Colonic mucosa (tissue), 4 donors: ENCODE results near the gene PINK1. TPM values are rescaled to one million over a fixed set of nuclear protein-coding genes. Genes with fewer than 3 reads are reported as not detected.
"Not testable (repeated sequence)": the region's sequence is repeated elsewhere in the genome, so short reads cannot be mapped to it uniquely, and the experiment has no call there.

ENCODE experiments used
- DNase-seq: peaks from one replicate; pipeline ENCODE4 v3.0.0-alpha.2; 2020
- H3K27ac ChIP-seq: fragments of 200-600 bp; one replicate; pipeline ENCODE4 v1.8.0; 2021
- H3K27me3 ChIP-seq: fragments of 200-600 bp; one replicate; pipeline ENCODE4 v1.8.0; 2021
- H3K36me3 ChIP-seq: fragments of 200-600 bp; one replicate; pipeline ENCODE4 v1.8.0; 2021
- H3K4me1 ChIP-seq: fragments of 200-600 bp; one replicate; pipeline ENCODE4 v1.8.0; 2021; ENCODE audit warnings: mild to moderate bottlenecking
- H3K4me3 ChIP-seq: fragments of 200-600 bp; one replicate; pipeline ENCODE4 v1.8.0; 2021
- H3K9ac ChIP-seq, 2 donors: one replicate each; pipeline ENCODE4 v1.7.0; 2013; ENCODE audit warnings: control low read depth in 2 of 2, low read depth in 2 of 2, low read length in 2 of 2
- H3K9me3 ChIP-seq: fragments of 200-600 bp; one replicate; pipeline ENCODE4 v1.8.0; 2021
- intact Hi-C: fragments of 100-400 bp; cut with DNase I; formaldehyde crosslinking; loops from one replicate; pipeline ENCODE4 v1.14.1; 2022
- total RNA-seq, 2 donors: library from RNA; stranded (reverse); fragmentation: NEBNext Ultra II Directional in 1 of 2; extraction: Animal tissue kit (Norgen Biotek cat#: 25700) in 1 of 2; gene quantifications; one replicate each; pipeline ENCODE4 v1.2.1, GENCODE V29; 2021
- TF ChIP-seq, protein P1 (sequence below): fragments of 200-600 bp; IDR thresholded peaks from one replicate; pipeline ENCODE4 v1.8.0; 2022; ENCODE audit warnings: antibody characterized with exemption, mild to moderate bottlenecking
- donor health status: healthy.
- donor health status: DM: no; HTN: no; CAD: no.
- donor health status: DM: no; HTN: no; CAD: no.

Gene PINK1
- total RNA-seq, 2 donors from 2014 or later: 49.7 to 119 TPM

DNA sequence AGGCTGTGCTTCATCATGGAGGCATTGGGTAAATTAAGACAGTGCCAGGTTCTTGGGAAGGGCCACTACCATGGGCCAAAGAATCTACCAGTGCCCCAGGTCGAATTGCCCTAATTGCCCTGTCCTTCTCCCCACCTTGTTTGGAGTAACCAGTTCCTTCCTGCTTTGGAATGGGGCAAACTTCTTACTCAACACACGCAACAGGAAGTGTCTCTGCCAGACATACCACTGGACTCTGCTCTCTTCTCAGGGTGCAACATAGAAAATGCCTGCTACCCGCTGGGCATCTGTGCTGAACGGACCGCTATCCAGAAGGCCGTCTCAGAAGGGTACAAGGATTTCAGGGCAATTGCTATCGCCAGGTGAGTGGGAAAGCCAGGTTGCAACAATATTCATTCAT, 28.6 kb upstream of the PINK1 start:
- no peak overlapping the region for H3K9ac ChIP-seq
- H3K27ac ChIP-seq: peak overlapping the region; percentile 44
- no peaks in the 10 kb centered on the region for H3K9me3 ChIP-seq
- H3K4me1 ChIP-seq: peaks cover 7% of the 10 kb centered on the region
- TF ChIP-seq, protein P1, sequence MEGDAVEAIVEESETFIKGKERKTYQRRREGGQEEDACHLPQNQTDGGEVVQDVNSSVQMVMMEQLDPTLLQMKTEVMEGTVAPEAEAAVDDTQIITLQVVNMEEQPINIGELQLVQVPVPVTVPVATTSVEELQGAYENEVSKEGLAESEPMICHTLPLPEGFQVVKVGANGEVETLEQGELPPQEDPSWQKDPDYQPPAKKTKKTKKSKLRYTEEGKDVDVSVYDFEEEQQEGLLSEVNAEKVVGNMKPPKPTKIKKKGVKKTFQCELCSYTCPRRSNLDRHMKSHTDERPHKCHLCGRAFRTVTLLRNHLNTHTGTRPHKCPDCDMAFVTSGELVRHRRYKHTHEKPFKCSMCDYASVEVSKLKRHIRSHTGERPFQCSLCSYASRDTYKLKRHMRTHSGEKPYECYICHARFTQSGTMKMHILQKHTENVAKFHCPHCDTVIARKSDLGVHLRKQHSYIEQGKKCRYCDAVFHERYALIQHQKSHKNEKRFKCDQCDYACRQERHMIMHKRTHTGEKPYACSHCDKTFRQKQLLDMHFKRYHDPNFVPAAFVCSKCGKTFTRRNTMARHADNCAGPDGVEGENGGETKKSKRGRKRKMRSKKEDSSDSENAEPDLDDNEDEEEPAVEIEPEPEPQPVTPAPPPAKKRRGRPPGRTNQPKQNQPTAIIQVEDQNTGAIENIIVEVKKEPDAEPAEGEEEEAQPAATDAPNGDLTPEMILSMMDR: no peak
- intact Hi-C loops: no loop called here
- H3K27me3 ChIP-seq: no peaks in the 10 kb centered on the region
- DNase-seq: peak; percentile 40
- H3K4me3 ChIP-seq: no peak overlapping the region
- H3K36me3 ChIP-seq: no peaks in the 10 kb centered on the region

DNA sequence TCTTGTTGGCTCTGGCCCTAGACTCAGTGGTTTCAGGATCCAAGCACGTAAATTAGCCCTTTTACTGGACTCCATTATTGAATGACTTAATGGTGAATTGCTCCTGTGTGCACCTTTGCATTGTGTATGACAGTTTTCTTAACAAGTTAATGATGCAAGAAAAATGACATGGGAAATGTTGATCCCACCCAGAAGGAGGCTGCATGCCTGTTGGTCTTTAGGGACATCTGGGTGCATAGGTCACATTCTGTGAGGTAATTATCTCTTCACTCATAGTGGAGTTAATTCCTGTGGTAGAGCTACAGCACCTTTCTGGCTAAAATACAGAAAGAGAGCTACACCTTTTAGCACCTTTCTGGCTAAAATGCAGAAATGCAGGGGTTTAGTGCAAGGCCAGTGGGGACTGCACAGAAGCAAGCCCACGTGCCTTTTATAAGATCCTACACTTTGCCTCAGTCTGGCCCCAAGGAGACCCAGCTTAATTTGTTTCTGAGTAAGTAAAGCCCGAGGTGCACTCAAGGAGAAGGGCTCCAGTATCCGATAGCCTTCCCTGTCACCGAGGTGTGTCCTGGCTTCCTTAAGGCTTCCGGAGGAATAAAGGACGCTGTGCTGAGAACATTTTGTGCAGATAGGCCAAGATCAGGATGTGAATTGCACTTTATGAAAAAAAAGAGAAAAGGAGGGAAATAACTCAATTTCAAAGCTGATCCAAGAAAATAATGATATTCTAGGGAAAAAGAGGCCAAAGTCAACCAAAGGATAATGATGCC, 26.3 kb upstream of the PINK1 start:
- H3K27ac ChIP-seq, intact Hi-C loops, H3K9ac ChIP-seq, H3K27me3 ChIP-seq, DNase-seq, H3K4me3 ChIP-seq, H3K36me3 ChIP-seq, H3K4me1 ChIP-seq, H3K9me3 ChIP-seq: not testable (repeated sequence)

DNA sequence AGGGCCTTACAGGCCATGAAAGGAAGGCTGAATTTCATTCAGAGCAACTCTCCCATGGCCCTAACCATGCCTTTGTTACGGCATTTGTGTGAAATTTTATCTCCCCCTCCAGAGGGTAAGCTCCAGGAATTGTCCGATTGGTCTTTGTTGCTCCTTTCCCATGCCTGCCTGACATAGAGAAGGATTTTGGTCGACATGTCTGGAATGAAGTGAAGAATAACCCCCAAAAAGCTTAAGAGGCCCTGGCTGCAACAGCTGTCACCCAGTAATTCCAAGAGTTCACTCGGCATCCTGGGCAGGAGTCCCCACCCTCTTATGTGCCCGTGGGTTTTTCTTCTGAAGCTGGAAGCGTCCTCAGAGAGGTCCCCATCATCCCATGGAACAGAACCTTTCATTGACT, 23.7 kb upstream of the PINK1 start:
- H3K4me3 ChIP-seq: no peak overlapping the region
- no peak for DNase-seq

DNA sequence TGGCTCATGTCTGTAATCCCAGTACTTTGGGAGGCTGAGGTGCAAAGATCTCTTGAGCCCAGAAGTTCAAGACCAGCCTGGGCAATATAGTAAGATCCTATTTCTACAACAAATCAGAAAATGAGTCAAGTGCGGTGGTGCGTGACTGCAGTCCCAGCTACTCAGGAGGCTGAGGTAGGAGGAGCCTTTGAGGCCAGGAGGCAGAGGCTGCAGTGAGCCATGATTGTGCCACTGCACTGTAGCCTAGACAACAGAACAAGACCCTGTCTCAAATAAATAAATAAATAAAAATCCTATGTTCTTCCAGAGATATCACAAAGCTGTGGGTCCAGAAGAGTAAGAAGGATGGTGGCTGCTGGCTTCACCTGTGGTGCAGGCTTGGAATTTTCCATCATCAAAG, 22.3 kb upstream of the PINK1 start:
- intact Hi-C loops: no loop called here
- DNase-seq: no peak
- TF ChIP-seq, protein P1: no peak
- H3K27me3 ChIP-seq: no peaks in the 10 kb centered on the region
- H3K4me3 ChIP-seq: no peak overlapping the region
- H3K9me3 ChIP-seq: no peaks in the 10 kb centered on the region
- no peak overlapping the region for H3K9ac ChIP-seq
- no peaks in the 10 kb centered on the region for H3K36me3 ChIP-seq
- H3K4me1 ChIP-seq: peaks cover 4% of the 10 kb centered on the region
- H3K27ac ChIP-seq: no peak overlapping the region

More for the DNA sequence above, 23.7 kb upstream of the PINK1 start:
- H3K9ac ChIP-seq: no peak overlapping the region
- H3K9me3 ChIP-seq: no peaks in the 10 kb centered on the region
- H3K27ac ChIP-seq: no peak overlapping the region
- H3K36me3 ChIP-seq: no peaks in the 10 kb centered on the region
- intact Hi-C loops: no loop called here
- peaks cover 8% of the 10 kb centered on the region for H3K4me1 ChIP-seq
- H3K27me3 ChIP-seq: no peaks in the 10 kb centered on the region
- TF ChIP-seq, protein P1: no peak

DNA sequence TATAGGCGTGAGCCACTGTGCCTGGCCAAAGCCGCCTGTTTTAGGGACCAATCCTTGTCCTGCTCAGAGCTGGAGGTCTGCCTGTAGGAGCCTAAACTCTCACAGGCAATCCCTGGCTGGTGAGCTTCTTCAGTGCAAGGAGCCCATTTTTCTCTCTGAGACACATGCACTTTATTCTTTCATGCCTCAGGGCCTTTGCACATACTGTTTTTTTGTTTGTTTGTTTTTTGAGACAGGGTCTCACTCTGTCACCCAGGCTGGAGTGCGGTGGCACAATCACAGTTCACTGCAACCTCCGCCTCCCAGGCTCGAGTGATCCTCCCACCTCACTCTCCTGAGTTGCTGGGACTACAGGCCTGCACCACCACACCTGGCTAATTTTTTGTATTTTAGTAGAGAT, 21.6 kb upstream of the PINK1 start:
- no peaks in the 10 kb centered on the region for H3K27me3 ChIP-seq
- H3K9ac ChIP-seq: no peak overlapping the region
- intact Hi-C loops: no loop called here
- H3K27ac ChIP-seq: peak overlapping the region; percentile 91
- no peaks in the 10 kb centered on the region for H3K9me3 ChIP-seq
- H3K4me1 ChIP-seq: peaks cover 4% of the 10 kb centered on the region
- TF ChIP-seq, protein P1: no peak
- no peak for DNase-seq
- no peak overlapping the region for H3K4me3 ChIP-seq
- H3K36me3 ChIP-seq: no peaks in the 10 kb centered on the region

DNA sequence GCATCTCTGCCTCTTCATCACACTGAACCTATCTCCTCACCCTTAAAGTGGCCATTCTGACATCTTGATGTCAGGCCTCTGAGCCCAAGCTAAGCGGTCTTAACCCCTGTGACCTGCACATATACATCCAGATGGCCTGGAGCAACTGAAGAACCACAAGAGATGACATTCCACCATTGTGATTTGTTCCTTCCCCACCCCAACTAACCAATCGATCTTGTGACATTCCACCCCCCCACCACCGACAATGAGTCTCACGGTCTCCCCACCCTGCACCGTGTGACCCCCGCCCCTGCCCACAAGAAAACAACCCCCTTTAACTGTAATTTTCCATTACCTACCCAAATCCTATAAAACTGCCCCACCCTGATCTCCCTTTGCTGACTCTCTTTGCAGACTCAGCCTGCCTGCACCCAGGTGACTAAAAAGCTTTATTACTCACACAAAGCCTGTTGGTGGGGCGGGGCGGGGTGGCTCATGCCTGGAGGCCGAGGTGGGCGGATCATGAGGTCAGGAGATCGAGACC, 21.0 kb upstream of the PINK1 start:
- Histone ChIP-seq H3K9ac (no peak overlapping the region), H3K4me3 (no peak overlapping the region), H3K27ac (peak overlapping the region; percentile 91), H3K27me3 (no peaks in the 10 kb centered on the region), H3K9me3 (no peaks in the 10 kb centered on the region), H3K36me3 (no peaks in the 10 kb centered on the region), H3K4me1 (peaks cover 4% of the 10 kb centered on the region)
- intact Hi-C loops: no loop called here
- TF ChIP-seq, protein P1: no peak
- DNase-seq: peak; percentile 82
